Measurements from ENCODE around the gene FOSL2.

The FOSL2 gene

GRCh38 chr2:28433935-28434599 lies 41.4 kb downstream of the FOSL2 start:
- H3K27me3 ChIP-seq (ENCODE audit: insufficient read depth, low read length), result peaks cover 3% of the 10 kb centered on the region
- H3K4me1 ChIP-seq (ENCODE audit: insufficient read depth, low read length), result no peaks in the 10 kb centered on the region
- H2AFZ ChIP-seq (ENCODE audit: low read depth, low read length), result no peak overlapping the region
- no peak overlapping the region for H3K4me3 ChIP-seq (ENCODE audit: low read length)
- no peaks in the 10 kb centered on the region for H3K9me3 ChIP-seq (ENCODE audit: low read length)
- no peaks in the 10 kb centered on the region for H3K36me3 ChIP-seq (ENCODE audit: insufficient read depth, low read length)

- H3K9me3 ChIP-seq (ENCODE audit: low read length), result no peaks in the 10 kb centered on the region
- H3K4me1 ChIP-seq (ENCODE audit: insufficient read depth, low read length), result no peaks in the 10 kb centered on the region
- no peak overlapping the region for H3K4me3 ChIP-seq (ENCODE audit: low read length)
- no peaks in the 10 kb centered on the region for H3K36me3 ChIP-seq (ENCODE audit: insufficient read depth, low read length)
- peaks cover 7% of the 10 kb centered on the region for H3K27me3 ChIP-seq (ENCODE audit: insufficient read depth, low read length)
- no peak overlapping the region for H2AFZ ChIP-seq (ENCODE audit: low read depth, low read length)
Measured at GRCh38 chr2:28434600-28434989, 41.9 kb downstream of the FOSL2 start.

- Histone ChIP-seq H3K36me3 (ENCODE audit: insufficient read depth, low read length) (no peaks in the 10 kb centered on the region), H2AFZ (ENCODE audit: low read depth, low read length) (no peak overlapping the region), H3K27me3 (ENCODE audit: insufficient read depth, low read length) (peaks cover 7% of the 10 kb centered on the region)
Measured at GRCh38 chr2:28435241-28435640, 42.6 kb downstream of the FOSL2 start.

GRCh38 chr2:28435814-28436351 lies 43.2 kb downstream of the FOSL2 start:
- Histone ChIP-seq H3K9me3 (ENCODE audit: low read length) (no peaks in the 10 kb centered on the region), H3K4me1 (ENCODE audit: insufficient read depth, low read length) (no peaks in the 10 kb centered on the region), H2AFZ (ENCODE audit: low read depth, low read length) (no peak overlapping the region), H3K27me3 (ENCODE audit: insufficient read depth, low read length) (peaks cover 7% of the 10 kb centered on the region), H3K36me3 (ENCODE audit: insufficient read depth, low read length) (no peaks in the 10 kb centered on the region), H3K4me3 (ENCODE audit: low read length) (no peak overlapping the region)

More at GRCh38 chr2:28435241-28435640, 42.6 kb downstream of the FOSL2 start:
- Histone ChIP-seq H3K9me3 (ENCODE audit: low read length) (no peaks in the 10 kb centered on the region), H3K4me3 (ENCODE audit: low read length) (no peak overlapping the region), H3K4me1 (ENCODE audit: insufficient read depth, low read length) (no peaks in the 10 kb centered on the region)

- Histone ChIP-seq H3K27me3 (ENCODE audit: insufficient read depth, low read length) (peaks cover 7% of the 10 kb centered on the region), H3K9me3 (ENCODE audit: low read length) (no peaks in the 10 kb centered on the region), H2AFZ (ENCODE audit: low read depth, low read length) (no peak overlapping the region), H3K36me3 (ENCODE audit: insufficient read depth, low read length) (no peaks in the 10 kb centered on the region), H3K4me1 (ENCODE audit: insufficient read depth, low read length) (no peaks in the 10 kb centered on the region), H3K4me3 (ENCODE audit: low read length) (no peak overlapping the region)
Measured at GRCh38 chr2:28436525-28437051, 43.9 kb downstream of the FOSL2 start.

- Histone ChIP-seq H3K27me3 (ENCODE audit: insufficient read depth, low read length) (peaks cover 4% of the 10 kb centered on the region), H3K36me3 (ENCODE audit: insufficient read depth, low read length) (no peaks in the 10 kb centered on the region), H3K9me3 (ENCODE audit: low read length) (no peaks in the 10 kb centered on the region), H3K4me1 (ENCODE audit: insufficient read depth, low read length) (no peaks in the 10 kb centered on the region), H3K4me3 (ENCODE audit: low read length) (no peak overlapping the region), H2AFZ (ENCODE audit: low read depth, low read length) (no peak overlapping the region)
Measured at GRCh38 chr2:28437149-28437835, 44.6 kb downstream of the FOSL2 start.

- H3K4me3 ChIP-seq (ENCODE audit: low read length), result no peak overlapping the region
- H3K9me3 ChIP-seq (ENCODE audit: low read length), result no peaks in the 10 kb centered on the region
- H3K27me3 ChIP-seq (ENCODE audit: insufficient read depth, low read length), result peaks cover 4% of the 10 kb centered on the region
- no peak overlapping the region for H2AFZ ChIP-seq (ENCODE audit: low read depth, low read length)
- no peaks in the 10 kb centered on the region for H3K4me1 ChIP-seq (ENCODE audit: insufficient read depth, low read length)
- H3K36me3 ChIP-seq (ENCODE audit: insufficient read depth, low read length), result no peaks in the 10 kb centered on the region
Measured at GRCh38 chr2:28437918-28438317, 45.3 kb downstream of the FOSL2 start.

GRCh38 chr2:28438532-28439063 lies 45.9 kb downstream of the FOSL2 start:
- H3K36me3 ChIP-seq (ENCODE audit: insufficient read depth, low read length), result no peaks in the 10 kb centered on the region
- H3K4me3 ChIP-seq (ENCODE audit: low read length), result no peak overlapping the region

GRCh38 chr2:28439127-28439526 lies 46.5 kb downstream of the FOSL2 start:
- Histone ChIP-seq H3K27me3 (ENCODE audit: insufficient read depth, low read length) (peaks cover 4% of the 10 kb centered on the region), H3K9me3 (ENCODE audit: low read length) (no peaks in the 10 kb centered on the region), H3K36me3 (ENCODE audit: insufficient read depth, low read length) (no peaks in the 10 kb centered on the region), H2AFZ (ENCODE audit: low read depth, low read length) (no peak overlapping the region), H3K4me3 (ENCODE audit: low read length) (no peak overlapping the region), H3K4me1 (ENCODE audit: insufficient read depth, low read length) (no peaks in the 10 kb centered on the region)

More at GRCh38 chr2:28438532-28439063, 45.9 kb downstream of the FOSL2 start:
- no peaks in the 10 kb centered on the region for H3K4me1 ChIP-seq (ENCODE audit: insufficient read depth, low read length)
- H3K27me3 ChIP-seq (ENCODE audit: insufficient read depth, low read length), result peaks cover 4% of the 10 kb centered on the region
- H3K9me3 ChIP-seq (ENCODE audit: low read length), result no peaks in the 10 kb centered on the region
- no peak overlapping the region for H2AFZ ChIP-seq (ENCODE audit: low read depth, low read length)

- no peaks in the 10 kb centered on the region for H3K36me3 ChIP-seq (ENCODE audit: insufficient read depth, low read length)
- no peaks in the 10 kb centered on the region for H3K9me3 ChIP-seq (ENCODE audit: low read length)
- peaks cover 4% of the 10 kb centered on the region for H3K27me3 ChIP-seq (ENCODE audit: insufficient read depth, low read length)
- H3K4me1 ChIP-seq (ENCODE audit: insufficient read depth, low read length), result no peaks in the 10 kb centered on the region
- no peak overlapping the region for H2AFZ ChIP-seq (ENCODE audit: low read depth, low read length)
- no peak overlapping the region for H3K4me3 ChIP-seq (ENCODE audit: low read length)
Measured at GRCh38 chr2:28439763-28440162, 47.1 kb downstream of the FOSL2 start.

- no peak overlapping the region for H2AFZ ChIP-seq (ENCODE audit: low read depth, low read length)
- H3K36me3 ChIP-seq (ENCODE audit: insufficient read depth, low read length), result no peaks in the 10 kb centered on the region
- no peaks in the 10 kb centered on the region for H3K9me3 ChIP-seq (ENCODE audit: low read length)
- no peak overlapping the region for H3K4me3 ChIP-seq (ENCODE audit: low read length)
- H3K27me3 ChIP-seq (ENCODE audit: insufficient read depth, low read length), result peaks cover 4% of the 10 kb centered on the region
- H3K4me1 ChIP-seq (ENCODE audit: insufficient read depth, low read length), result no peaks in the 10 kb centered on the region
Measured at GRCh38 chr2:28442328-28442727, 49.7 kb downstream of the FOSL2 start.

- no peaks in the 10 kb centered on the region for H3K36me3 ChIP-seq (ENCODE audit: insufficient read depth, low read length)
- H3K4me1 ChIP-seq (ENCODE audit: insufficient read depth, low read length), result no peaks in the 10 kb centered on the region
- no peaks in the 10 kb centered on the region for H3K9me3 ChIP-seq (ENCODE audit: low read length)
- no peak overlapping the region for H2AFZ ChIP-seq (ENCODE audit: low read depth, low read length)
- H3K27me3 ChIP-seq (ENCODE audit: insufficient read depth, low read length), result no peaks in the 10 kb centered on the region
- no peak overlapping the region for H3K4me3 ChIP-seq (ENCODE audit: low read length)
Measured at GRCh38 chr2:28444956-28445355, 52.3 kb downstream of the FOSL2 start.
